HG03103 (cell line): Measurements from ENCODE around the gene PCDHA7.
"Not testable (repeated sequence)": the region's sequence is repeated elsewhere in the genome, so short reads cannot be mapped to it uniquely, and the experiment has no call there.

Experiments used
- ATAC-seq: cut with Tn5 transposase; IDR thresholded peaks from one replicate; pipeline ENCODE4 v1.9.1; 2021; ENCODE audit warnings: low read depth; ENCODE audit not compliant: unreplicated experiment

PCDHA7 gene

DNA sequence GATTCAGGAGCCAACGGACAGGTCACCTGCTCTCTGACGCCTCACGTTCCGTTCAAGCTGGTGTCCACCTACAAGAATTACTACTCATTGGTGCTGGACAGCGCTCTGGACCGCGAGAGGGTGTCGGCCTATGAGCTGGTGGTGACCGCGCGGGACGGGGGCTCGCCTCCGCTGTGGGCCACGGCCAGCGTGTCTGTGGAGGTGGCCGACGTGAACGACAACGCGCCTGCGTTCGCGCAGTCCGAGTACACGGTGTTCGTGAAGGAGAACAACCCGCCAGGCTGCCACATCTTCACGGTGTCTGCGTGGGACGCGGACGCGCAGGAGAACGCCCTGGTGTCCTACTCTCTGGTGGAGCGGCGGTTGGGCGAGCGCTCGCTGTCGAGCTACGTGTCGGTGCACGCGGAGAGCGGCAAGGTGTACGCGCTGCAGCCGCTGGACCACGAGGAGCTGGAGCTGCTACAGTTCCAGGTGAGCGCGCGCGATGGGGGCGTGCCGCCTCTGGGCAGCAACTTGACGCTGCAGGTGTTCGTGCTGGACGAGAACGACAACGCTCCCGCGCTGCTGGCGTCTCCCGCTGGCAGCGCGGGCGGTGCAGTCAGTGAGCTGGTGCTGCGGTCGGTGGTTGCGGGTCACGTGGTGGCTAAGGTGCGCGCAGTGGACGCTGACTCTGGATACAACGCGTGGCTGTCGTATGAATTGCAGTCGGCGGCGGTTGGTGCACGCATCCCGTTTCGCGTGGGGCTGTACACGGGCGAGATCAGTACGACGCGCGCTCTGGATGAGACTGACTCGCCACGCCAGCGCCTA, 23.3 kb downstream of the PCDHA7 start:
- ATAC-seq = no peak

DNA sequence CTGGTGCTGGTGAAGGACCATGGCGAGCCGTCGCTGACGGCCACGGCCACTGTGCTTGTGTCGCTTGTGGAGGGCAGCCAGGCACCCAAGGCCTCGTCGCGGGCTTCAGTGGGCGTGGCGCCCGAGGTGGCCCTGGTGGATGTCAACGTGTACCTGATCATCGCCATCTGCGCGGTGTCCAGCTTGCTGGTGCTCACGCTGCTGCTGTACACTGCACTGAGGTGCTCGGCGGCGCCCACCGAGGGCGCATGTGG, 23.8 kb downstream of the PCDHA7 start:
- ATAC-seq = no peak

DNA sequence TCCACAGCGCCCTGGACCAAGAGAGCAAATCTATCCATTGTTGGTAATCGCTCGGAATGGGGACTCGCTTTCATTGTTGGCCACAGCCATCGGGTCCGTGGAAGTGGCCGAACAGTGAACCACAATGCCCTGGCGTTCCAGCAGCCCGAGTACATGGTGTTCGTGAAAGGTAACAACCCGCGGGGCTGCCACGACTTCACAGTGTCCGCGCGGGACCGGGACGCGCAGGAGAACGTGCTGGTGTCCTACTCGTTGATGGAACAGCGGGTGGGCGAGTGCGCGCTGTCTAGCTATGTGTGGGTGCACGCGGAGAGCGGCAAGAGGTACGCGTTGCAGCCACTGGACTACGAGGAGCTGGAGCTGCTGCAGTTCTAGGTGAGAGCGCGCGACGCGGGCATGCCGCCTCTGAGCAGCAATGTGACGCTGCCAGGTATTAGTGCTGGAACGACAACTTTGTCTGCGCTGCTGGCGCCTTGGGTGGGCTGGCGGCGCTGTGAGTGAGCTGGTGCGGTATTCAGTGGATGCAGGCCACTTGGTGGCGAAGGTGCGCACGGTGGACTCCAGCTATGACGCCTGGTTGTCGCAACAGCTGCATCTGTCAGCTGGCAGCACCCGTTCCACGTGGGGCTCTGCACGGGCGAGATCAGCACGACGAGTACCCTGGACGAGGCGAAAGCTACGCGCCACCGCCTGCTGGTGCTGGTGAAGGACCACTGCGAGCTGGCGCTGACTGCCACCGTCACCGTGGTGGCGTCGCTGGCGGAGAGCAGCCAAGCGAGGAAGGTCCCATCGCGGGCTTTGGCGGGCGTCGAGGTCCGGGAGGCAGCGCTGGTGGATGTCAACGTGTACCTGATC, 28.6 kb downstream of the PCDHA7 start:
- ATAC-seq = no peak

DNA sequence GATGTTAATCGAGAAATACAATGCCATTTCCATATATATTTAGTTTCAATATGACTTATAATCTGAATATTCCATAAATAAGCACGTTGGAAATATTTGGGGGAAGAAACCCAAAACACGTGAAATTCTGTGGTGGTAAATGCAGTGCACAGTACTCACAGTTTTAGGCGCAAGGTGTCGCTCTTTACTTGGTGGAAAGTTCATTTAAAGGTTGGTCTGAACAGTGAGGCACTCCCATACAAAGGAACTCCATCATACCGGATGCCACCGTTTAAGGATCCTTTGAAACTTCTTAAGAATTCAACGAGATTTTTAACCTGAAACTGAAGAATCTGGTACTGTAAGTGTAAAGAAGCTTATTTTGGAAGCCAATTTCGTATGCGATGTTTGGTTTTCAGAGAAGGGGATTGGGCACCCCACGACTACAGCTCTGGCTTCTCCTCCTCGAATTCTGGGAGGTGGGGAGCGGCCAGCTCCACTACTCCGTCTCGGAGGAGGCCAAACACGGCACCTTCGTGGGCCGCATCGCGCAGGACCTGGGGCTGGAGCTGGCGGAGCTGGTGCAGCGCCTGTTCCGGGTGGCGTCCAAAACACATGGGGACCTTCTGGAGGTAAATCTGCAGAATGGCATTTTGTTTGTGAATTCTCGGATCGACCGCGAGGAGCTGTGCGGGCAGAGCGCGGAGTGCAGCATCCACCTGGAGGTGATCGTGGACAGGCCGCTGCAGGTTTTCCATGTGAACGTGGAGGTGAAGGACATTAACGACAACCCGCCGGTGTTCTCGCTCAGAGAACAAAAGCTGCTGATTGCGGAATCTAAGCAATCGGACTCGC, 34.9 kb downstream of the PCDHA7 start, which contains the start of gene PCDHA11:
TSS of gene PCDHA11 (plus strand) at position 237 of the 834 bp plus-strand sequence. CDS start at position 384, 147 bp downstream.
- no peak for ATAC-seq

DNA sequence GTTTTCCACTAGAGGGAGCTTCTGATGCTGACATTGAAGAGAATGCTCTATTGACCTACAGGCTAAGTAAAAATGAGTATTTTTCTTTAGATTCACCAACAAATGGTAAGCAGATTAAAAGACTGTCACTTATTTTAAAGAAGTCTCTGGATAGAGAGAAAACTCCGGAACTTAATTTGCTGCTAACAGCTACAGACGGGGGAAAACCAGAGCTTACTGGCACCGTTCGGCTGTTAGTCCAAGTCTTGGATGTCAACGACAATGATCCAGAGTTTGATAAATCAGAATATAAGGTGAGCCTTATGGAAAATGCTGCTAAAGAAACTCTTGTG, 35.5 kb downstream of the PCDHA7 start:
- no peak for ATAC-seq

DNA sequence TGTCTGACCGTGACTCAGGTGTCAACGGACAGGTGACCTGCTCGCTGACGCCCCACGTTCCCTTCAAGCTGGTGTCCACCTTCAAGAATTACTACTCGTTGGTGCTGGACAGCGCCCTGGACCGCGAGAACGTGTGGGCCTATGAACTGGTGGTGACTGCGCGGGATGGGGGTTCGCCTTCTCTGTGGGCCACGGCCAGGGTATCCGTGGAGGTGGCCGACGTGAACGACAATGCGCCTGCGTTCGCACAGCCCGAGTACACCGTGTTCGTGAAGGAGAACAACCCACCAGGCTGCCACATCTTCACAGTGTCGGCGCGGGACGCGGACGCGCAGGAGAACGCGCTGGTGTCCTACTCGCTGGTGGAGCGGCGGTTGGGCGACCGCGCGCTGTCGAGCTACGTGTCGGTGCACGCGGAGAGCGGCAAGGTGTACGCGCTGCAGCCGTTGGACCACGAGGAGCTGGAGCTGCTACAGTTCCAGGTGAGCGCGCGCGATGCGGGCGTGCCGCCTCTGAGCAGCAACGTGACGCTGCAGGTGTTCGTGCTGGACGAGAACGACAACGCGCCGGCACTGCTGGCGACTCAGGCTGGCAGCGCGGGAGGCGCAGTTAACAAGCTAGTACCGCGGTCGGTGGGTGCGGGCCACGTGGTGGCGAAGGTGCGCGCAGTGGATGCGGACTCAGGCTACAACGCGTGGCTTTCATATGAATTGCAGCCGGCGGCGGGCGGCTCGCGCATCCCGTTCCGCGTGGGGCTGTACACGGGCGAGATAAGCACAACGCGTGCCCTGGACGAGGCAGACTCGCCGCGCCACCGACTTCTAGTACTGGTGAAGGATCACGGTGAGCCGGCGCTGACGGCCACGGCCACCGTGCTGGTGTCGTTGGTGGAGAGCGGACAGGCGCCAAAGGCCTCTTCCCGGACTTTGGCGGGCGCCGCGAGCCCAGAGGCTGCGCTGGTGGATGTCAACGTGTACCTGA, 36.4 kb downstream of the PCDHA7 start:
- no peak for ATAC-seq

DNA sequence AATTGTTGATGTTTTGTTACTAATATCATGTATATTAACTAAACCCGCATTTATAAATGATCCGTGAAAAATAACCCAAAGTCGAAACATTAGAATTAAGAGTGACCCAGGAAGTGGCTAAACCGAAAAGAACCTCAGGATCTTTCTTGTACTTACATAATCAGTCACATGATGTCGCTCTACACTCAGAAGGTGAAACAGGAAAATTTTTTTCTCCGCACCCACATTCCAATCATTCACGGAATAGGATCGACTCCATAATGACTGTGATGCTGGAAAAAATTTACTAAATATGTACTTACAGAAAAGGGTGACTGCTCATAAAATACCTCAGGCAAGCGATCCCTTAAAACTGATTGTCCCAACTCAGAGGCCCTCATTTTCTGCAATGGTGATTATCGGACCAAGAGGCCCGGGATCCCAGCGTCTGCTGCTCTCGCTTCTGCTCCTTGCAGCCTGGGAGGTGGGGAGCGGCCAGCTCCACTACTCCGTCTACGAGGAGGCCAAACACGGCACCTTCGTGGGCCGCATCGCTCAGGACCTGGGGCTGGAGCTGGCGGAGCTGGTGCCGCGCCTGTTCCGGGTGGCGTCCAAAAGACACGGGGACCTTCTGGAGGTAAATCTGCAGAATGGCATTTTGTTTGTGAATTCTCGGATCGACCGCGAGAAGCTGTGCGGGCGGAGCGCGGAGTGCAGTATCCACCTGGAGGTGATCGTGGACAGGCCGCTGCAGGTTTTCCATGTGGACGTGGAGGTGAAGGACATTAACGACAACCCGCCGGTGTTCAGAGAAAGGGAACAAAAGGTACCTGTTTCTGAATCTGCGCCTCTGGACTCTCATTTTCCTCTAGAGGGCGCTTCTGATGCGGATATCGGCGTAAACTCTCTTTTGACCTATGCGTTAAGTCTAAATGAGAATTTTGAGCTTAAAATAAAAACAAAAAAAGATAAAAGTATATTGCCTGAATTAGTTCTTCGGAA, 41.3 kb downstream of the PCDHA7 start, which contains the start of gene PCDHA12:
TSS of gene PCDHA12 (plus strand) at position 224 of the 981 bp plus-strand sequence. CDS start at position 389, 165 bp downstream.
- ATAC-seq = no peak

DNA sequence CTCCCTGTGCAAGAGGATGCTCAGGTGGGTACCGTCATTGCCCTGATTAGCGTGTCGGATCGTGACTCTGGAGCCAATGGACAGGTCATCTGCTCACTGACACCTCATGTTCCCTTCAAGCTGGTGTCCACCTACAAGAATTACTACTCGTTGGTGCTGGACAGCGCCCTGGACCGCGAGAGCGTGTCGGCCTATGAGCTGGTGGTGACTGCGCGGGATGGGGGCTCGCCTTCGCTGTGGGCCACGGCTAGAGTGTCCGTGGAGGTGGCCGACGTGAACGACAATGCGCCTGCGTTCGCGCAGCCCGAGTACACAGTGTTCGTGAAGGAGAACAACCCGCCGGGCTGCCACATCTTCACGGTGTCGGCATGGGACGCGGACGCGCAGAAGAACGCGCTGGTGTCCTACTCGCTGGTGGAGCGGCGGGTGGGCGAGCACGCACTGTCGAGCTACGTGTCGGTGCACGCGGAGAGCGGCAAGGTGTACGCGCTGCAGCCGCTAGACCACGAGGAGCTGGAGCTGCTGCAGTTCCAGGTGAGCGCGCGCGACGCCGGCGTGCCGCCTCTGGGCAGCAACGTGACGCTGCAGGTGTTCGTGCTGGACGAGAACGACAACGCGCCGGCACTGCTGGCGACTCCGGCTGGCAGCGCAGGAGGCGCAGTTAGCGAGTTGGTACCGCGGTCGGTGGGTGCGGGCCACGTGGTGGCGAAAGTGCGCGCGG, 42.6 kb downstream of the PCDHA7 start:
- not testable (repeated sequence) for ATAC-seq

DNA sequence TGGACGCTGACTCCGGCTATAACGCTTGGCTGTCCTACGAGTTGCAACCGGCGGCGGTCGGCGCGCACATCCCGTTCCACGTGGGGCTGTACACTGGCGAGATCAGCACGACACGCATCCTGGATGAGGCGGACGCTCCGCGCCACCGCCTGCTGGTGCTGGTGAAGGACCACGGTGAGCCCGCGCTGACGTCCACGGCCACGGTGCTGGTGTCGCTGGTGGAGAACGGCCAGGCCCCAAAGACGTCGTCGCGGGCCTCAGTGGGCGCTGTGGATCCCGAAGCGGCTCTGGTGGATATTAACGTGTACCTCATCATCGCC, 43.2 kb downstream of the PCDHA7 start:
- no peak for ATAC-seq

DNA sequence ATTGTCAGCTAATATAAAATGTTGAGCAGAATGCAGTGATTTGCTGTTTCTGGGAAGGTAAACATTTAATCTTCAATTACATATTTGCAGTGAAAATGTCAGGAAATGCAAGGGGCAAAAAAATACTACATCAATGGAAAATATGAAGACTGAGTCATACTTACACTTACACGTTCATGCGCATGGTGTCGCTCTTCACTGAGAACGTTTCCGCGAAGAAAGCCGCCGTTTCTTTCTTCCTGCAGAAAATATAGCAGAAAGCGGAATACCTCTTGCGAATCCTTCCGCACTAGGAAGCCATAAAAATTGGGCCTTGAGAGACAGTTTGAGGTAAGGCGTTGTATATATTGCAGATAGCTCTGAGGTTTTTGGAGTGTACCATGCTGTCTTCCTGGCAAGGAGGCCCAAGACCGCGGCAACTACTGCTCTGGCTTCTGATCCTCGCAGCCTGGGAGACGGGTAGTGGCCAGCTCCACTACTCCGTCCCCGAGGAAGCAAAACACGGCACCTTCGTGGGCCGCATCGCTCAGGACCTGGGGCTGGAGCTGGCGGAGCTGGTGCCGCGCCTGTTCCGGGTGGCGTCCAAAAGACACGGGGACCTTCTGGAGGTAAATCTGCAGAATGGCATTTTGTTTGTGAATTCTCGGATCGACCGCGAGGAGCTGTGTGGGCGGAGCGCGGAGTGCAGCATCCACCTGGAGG, 48.0 kb downstream of the PCDHA7 start, which contains the start of gene PCDHA13:
TSS of gene PCDHA13 (plus strand) at position 236 of the 702 bp plus-strand sequence. CDS start at position 381, 145 bp downstream.
- no peak for ATAC-seq

DNA sequence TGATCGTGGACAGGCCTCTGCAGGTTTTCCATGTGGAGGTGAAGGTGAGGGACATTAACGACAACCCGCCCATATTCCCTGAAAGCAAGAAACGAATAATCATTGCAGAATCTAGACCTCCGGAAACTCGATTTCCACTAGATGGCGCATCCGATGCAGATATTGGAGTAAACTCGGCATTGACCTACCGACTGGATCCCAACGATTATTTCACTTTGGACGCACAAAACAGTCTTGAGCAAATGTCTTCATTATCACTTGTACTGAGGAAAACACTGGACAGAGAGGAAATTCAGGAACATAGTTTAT, 48.5 kb downstream of the PCDHA7 start:
- ATAC-seq = no peak

DNA sequence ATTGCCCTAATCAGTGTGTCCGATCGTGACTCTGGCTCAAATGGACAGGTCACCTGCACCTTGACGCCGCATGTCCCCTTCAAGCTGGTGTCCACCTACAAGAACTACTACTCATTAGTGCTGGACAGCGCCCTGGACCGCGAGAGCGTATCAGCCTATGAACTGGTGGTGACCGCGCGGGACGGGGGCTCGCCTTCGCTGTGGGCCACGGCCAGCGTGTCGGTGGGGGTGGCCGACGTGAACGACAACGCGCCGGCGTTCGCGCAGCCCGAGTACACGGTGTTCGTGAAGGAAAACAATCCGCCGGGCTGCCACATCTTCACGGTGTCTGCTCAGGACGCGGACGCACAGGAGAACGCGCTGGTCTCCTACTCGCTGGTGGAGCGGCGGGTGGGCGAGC, 49.3 kb downstream of the PCDHA7 start:
- no peak for ATAC-seq

DNA sequence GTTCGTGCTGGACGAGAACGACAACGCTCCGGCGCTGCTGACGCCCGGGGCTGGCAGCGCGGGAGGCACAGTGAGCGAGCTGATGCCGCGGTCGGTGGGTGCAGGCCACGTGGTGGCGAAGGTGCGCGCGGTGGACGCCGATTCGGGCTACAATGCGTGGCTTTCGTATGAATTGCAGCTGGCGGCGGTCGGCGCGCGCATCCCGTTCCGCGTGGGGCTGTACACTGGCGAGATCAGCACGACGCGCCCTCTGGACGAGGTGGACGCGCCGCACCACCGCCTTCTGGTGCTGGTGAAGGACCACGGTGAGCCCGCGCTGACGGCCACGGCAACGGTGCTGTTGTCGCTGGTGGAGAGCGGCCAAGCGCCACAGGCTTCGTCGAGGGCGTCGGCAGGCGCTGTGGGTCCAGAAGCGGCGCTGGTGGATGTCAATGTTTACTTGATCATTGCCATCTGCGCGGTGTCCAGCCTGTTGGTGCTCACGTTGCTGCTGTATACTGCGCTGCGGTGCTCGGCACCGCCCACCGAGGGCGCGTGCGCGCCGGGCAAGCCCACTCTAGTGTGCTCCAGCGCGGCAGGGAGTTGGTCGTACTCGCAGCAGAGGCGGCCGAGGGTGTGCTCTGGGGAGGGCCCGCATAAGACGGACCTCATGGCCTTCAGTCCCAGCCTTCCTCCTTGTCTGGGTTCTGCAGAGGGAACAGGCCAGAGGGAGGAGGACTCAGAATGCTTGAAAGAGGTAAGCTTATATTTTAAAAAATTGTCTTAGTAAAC, 50.0 kb downstream of the PCDHA7 start:
- ATAC-seq = no peak
